ENCODE results near the gene RGCC. TPM values are rescaled to one million over a fixed set of nuclear protein-coding genes. Genes with fewer than 3 reads are reported as not detected.
"Not testable (repeated sequence)": the region's sequence is repeated elsewhere in the genome, so short reads cannot be mapped to it uniquely, and the experiment has no call there.

Gene RGCC
- total RNA-seq, 1 donor from 2014 or later, result 0.77 TPM

- H3K4me1 Mint-ChIP-seq (ENCODE audit: unreplicated experiment), result no peaks in the 10 kb centered on the region
- DNase-seq (ENCODE audit: low spot score), result no peak
- H3K27ac Mint-ChIP-seq (ENCODE audit: unreplicated experiment), result no peak overlapping the region
- H3K27me3 Mint-ChIP-seq (ENCODE audit: unreplicated experiment), result peaks cover 2% of the 10 kb centered on the region
- H3K9me3 Mint-ChIP-seq (ENCODE audit: unreplicated experiment), result no peaks in the 10 kb centered on the region
- TF ChIP-seq CTCF (IDR thresholded peaks at IDR 0.05; ENCODE audit: unreplicated experiment), result no peak
- H3K4me3 Mint-ChIP-seq (ENCODE audit: unreplicated experiment), result no peak overlapping the region
- peaks cover 3% of the 10 kb centered on the region for H3K36me3 Mint-ChIP-seq (ENCODE audit: low read depth, unreplicated experiment)
Observed at GRCh38 chr13:41419206-41419605, 38.1 kb upstream of the RGCC start.

DNA sequence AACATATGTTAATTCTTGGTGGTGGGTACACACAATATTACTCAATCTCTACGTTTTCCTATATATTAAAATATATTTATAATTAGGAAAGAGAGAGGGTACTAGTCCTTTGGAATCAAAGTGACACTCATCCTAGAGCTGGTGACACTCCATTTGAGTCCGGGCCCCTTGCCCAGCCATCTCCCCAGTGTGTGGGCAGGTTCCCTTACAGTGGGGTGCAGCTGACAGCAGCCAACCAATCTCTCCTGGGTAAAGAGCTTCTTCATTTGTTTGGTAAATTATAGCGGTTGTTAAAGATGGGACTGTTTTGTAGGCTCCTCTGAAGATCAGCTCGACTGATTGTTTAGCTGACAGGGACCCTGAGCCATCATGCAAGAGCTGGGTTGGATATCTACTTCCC is 37.2 kb upstream of the RGCC start:
- H3K27me3 Mint-ChIP-seq (ENCODE audit: unreplicated experiment), result peaks cover 2% of the 10 kb centered on the region

DNA sequence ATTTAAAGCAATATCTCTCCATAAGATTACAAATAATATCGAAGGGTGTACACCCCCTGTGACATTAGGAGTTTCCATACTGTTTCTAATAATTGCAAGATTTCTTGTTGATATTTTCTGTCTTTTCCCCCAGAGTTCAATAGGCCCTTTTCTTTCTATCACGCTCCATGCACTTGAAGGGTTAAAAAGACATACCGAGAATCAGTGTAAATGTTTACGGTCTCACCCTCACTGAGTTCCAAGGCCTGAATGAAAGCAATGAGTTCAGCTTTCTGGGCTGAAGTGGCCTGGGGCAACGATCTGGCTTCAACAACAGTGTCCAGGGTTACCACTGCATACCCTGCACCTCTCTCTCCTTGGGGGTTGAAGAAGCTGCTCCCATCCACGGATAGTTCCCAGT is 36.0 kb upstream of the RGCC start:
- not testable (repeated sequence) for H3K27me3 Mint-ChIP-seq (ENCODE audit: unreplicated experiment); H3K9me3 Mint-ChIP-seq (ENCODE audit: unreplicated experiment); H3K36me3 Mint-ChIP-seq (ENCODE audit: low read depth, unreplicated experiment); H3K27ac Mint-ChIP-seq (ENCODE audit: unreplicated experiment); DNase-seq (ENCODE audit: low spot score); H3K4me3 Mint-ChIP-seq (ENCODE audit: unreplicated experiment); H3K4me1 Mint-ChIP-seq (ENCODE audit: unreplicated experiment)

More for the DNA sequence above, 37.2 kb upstream of the RGCC start:
- no peak overlapping the region for H3K27ac Mint-ChIP-seq (ENCODE audit: unreplicated experiment)
- TF ChIP-seq CTCF (IDR thresholded peaks at IDR 0.05; ENCODE audit: unreplicated experiment), result no peak
- H3K4me3 Mint-ChIP-seq (ENCODE audit: unreplicated experiment), result no peak overlapping the region
- H3K4me1 Mint-ChIP-seq (ENCODE audit: unreplicated experiment), result no peaks in the 10 kb centered on the region
- DNase-seq (ENCODE audit: low spot score), result no peak
- H3K9me3 Mint-ChIP-seq (ENCODE audit: unreplicated experiment), result no peaks in the 10 kb centered on the region
- peaks cover 3% of the 10 kb centered on the region for H3K36me3 Mint-ChIP-seq (ENCODE audit: low read depth, unreplicated experiment)

DNA sequence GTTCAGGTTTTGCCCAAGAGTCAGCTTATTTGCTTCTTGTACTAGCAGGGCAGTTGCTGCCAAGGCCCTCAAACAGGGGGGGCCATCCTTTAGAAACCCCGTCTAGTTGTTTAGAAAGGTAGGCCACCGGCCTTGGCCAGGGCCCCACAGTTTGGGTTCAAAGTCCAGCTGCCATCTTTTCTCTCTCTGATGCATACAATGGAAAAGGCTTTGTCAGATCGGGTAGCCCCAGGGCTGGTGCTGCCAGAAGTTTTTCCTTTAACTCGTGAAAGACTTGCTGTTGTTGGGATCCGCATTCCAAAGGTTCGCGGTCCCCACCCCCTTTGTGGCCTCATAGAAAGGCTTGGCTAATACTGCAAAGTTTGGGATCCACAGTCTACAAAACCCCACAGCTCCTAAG is 35.4 kb upstream of the RGCC start:
- H3K27me3 Mint-ChIP-seq (ENCODE audit: unreplicated experiment); H3K4me3 Mint-ChIP-seq (ENCODE audit: unreplicated experiment); DNase-seq (ENCODE audit: low spot score); H3K9me3 Mint-ChIP-seq (ENCODE audit: unreplicated experiment); H3K27ac Mint-ChIP-seq (ENCODE audit: unreplicated experiment); H3K4me1 Mint-ChIP-seq (ENCODE audit: unreplicated experiment); H3K36me3 Mint-ChIP-seq (ENCODE audit: low read depth, unreplicated experiment): not testable (repeated sequence)

- not testable (repeated sequence) for H3K4me3 Mint-ChIP-seq (ENCODE audit: unreplicated experiment); H3K27me3 Mint-ChIP-seq (ENCODE audit: unreplicated experiment); H3K27ac Mint-ChIP-seq (ENCODE audit: unreplicated experiment); H3K4me1 Mint-ChIP-seq (ENCODE audit: unreplicated experiment); H3K9me3 Mint-ChIP-seq (ENCODE audit: unreplicated experiment); H3K36me3 Mint-ChIP-seq (ENCODE audit: low read depth, unreplicated experiment); DNase-seq (ENCODE audit: low spot score)
Observed at GRCh38 chr13:41423259-41423658, 34.1 kb upstream of the RGCC start.

- not testable (repeated sequence) for H3K36me3 Mint-ChIP-seq (ENCODE audit: low read depth, unreplicated experiment); DNase-seq (ENCODE audit: low spot score); H3K4me3 Mint-ChIP-seq (ENCODE audit: unreplicated experiment); H3K4me1 Mint-ChIP-seq (ENCODE audit: unreplicated experiment); H3K27ac Mint-ChIP-seq (ENCODE audit: unreplicated experiment); H3K9me3 Mint-ChIP-seq (ENCODE audit: unreplicated experiment); H3K27me3 Mint-ChIP-seq (ENCODE audit: unreplicated experiment)
Observed at GRCh38 chr13:41424675-41425074, 32.7 kb upstream of the RGCC start.

- peaks cover 2% of the 10 kb centered on the region for H3K27me3 Mint-ChIP-seq (ENCODE audit: unreplicated experiment)
- H3K4me1 Mint-ChIP-seq (ENCODE audit: unreplicated experiment), result no peaks in the 10 kb centered on the region
- H3K36me3 Mint-ChIP-seq (ENCODE audit: low read depth, unreplicated experiment), result no peaks in the 10 kb centered on the region
- no peak overlapping the region for H3K4me3 Mint-ChIP-seq (ENCODE audit: unreplicated experiment)
- no peak for TF ChIP-seq CTCF (IDR thresholded peaks at IDR 0.05; ENCODE audit: unreplicated experiment)
- H3K9me3 Mint-ChIP-seq (ENCODE audit: unreplicated experiment), result no peaks in the 10 kb centered on the region
- no peak overlapping the region for H3K27ac Mint-ChIP-seq (ENCODE audit: unreplicated experiment)
- no peak for DNase-seq (ENCODE audit: low spot score)
Observed at GRCh38 chr13:41426047-41426446, 31.3 kb upstream of the RGCC start.

Data from endothelial cell (in vitro differentiated cells).